IMR-90 (cell line): ENCODE data around the gene PTGS2.

Experiments used
- CEBPB ChIP-seq: IDR thresholded peaks from 2 replicates; pipeline ENCODE4 v1.6.1; 2012; ENCODE audit warnings: low read depth, low read length, improper control_type of control experiment
- CHD1 ChIP-seq: IDR thresholded peaks from 2 replicates; pipeline ENCODE4 v1.6.1; 2012; ENCODE audit warnings: low read depth, low read length, improper control_type of control experiment
- CTCF ChIP-seq: conservative IDR thresholded peaks from 2 replicates; pipeline ENCODE4 v1.5.1; 2012; ENCODE audit warnings: mild to moderate bottlenecking, low read depth, low read length, improper control_type of control experiment
- FOS ChIP-seq: fragments of 150-350 bp; IDR thresholded peaks from 2 replicates; pipeline ENCODE4 v1.6.1; 2016; ENCODE audit warnings: low read depth, low read length
- MAFK ChIP-seq: IDR thresholded peaks from 2 replicates; pipeline ENCODE4 v1.6.1; 2012; ENCODE audit warnings: low read depth, low read length, improper control_type of control experiment
- MAZ ChIP-seq: IDR thresholded peaks from 2 replicates; pipeline ENCODE4 v1.6.1; 2012; ENCODE audit warnings: low read depth, mild to moderate bottlenecking, low read length, improper control_type of control experiment, moderate library complexity, borderline replicate concordance
- MXI1 ChIP-seq: IDR thresholded peaks from 2 replicates; pipeline ENCODE4 v1.6.1; 2012; ENCODE audit warnings: low read depth, mild to moderate bottlenecking, low read length, moderate library complexity, borderline replicate concordance
- POLR2A ChIP-seq: IDR thresholded peaks from 2 replicates; pipeline ENCODE4 v1.6.1; 2012; ENCODE audit warnings: mild to moderate bottlenecking, low read depth, low read length
- RAD21 ChIP-seq: IDR thresholded peaks from 2 replicates; pipeline ENCODE4 v1.6.1; 2012; ENCODE audit warnings: low read length, improper control_type of control experiment
- RCOR1 ChIP-seq: IDR thresholded peaks from 2 replicates; pipeline ENCODE4 v1.6.1; 2012; ENCODE audit warnings: mild to moderate bottlenecking, low read length, improper control_type of control experiment; ENCODE audit not compliant: insufficient replicate concordance
- RFX5 ChIP-seq: IDR thresholded peaks from 2 replicates; pipeline ENCODE4 v1.8.0; 2012; ENCODE audit warnings: low read depth, mild to moderate bottlenecking, low read length, moderate library complexity
- SMC3 ChIP-seq: fragments of 150-350 bp; IDR thresholded peaks from 2 replicates; pipeline ENCODE4 v1.6.1; 2016; ENCODE audit warnings: low read depth, mild to moderate bottlenecking, antibody characterized with exemption, low read length, moderate library complexity
- TF ChIP-seq, protein P1 (sequence below): fragments of 150-350 bp; IDR thresholded peaks from 2 replicates; pipeline ENCODE4 v1.6.1; 2017; ENCODE audit warnings: mild to moderate bottlenecking, antibody characterized with exemption, low read length, low read depth

DNA sequence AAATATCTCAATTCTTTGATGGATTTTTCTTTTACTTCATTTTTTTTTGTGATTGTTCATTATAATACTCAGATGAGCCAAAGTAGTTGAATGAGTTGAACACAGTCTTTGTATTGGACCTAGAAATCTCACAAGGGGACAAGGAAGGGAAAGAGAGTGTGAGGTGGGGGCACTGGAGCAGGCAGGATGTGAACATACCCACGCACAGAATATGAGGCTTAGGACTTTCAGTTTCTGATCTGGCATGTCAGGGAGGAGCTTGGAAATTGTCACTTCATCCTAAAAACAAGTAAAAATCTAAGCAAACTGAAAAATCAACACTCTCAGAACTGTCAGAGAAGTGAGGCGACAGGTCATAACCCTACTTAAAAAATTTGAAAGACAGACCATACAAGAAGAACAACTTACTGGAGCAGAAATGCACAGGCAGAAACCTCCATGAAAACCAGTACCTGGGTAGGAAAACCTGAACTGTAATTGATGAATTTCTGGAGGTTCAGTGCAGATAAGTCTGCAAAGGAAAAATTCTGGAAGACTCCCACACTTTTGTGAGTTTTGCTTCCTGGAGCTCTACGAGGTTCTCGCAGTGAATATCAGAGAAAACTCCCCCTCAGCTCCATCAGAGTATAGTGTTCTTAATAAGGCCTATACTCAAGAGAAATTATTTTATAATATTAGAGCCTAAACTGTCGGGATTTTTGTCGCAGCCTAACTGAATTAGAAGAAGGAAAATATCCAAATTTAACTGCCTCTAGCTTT lies 3.6 kb upstream of the PTGS2 start:
- TF ChIP-seq CTCF (no peak), RCOR1 (no peak), MAFK (no peak), MXI1 (no peak), SMC3 (no peak), RAD21 (no peak), POLR2A (no peak), CHD1 (no peak), MAZ (no peak), CEBPB (no peak), FOS (no peak), RFX5 (no peak)
- TF ChIP-seq, protein P1, sequence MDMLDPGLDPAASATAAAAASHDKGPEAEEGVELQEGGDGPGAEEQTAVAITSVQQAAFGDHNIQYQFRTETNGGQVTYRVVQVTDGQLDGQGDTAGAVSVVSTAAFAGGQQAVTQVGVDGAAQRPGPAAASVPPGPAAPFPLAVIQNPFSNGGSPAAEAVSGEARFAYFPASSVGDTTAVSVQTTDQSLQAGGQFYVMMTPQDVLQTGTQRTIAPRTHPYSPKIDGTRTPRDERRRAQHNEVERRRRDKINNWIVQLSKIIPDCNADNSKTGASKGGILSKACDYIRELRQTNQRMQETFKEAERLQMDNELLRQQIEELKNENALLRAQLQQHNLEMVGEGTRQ: no peak
